ENCODE data around the gene MUC20.
A peak's percentile ranks its signal among the peaks of the same experiment; 100 is the strongest.
"Not testable (repeated sequence)": the region's sequence is repeated elsewhere in the genome, so short reads cannot be mapped to it uniquely, and the experiment has no call there.

The MUC20 gene

DNA sequence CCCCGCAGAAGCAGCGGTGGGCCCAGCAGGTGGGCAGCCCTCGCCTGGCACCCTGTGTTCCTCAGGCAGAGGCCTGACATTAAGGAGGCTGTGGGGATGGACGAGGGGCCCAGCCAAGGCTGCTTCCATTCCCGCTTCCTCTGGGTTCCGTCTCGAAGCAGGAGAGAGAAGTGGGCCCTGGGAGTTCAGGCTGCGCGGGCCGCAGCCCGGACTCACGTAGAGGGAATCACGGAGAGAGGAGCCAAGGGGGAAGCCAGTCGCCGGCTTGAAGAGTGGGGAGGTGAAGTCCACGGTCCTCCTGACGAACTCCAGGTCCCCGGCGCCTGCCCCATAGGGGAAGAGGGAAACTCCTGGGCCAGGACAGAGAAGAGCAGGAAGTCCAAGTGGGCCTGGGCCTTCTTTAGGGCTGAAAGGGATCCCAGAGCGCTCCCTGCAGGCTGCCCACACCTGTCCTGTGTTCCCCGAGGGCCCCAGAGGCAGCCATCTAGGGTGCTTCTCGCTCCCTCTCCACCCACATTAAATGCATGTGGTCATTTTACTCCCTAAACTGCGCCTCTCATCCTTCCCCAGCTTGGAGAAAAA is 53.3 kb downstream of the MUC20 start:
- DNase-seq: no peak

DNA sequence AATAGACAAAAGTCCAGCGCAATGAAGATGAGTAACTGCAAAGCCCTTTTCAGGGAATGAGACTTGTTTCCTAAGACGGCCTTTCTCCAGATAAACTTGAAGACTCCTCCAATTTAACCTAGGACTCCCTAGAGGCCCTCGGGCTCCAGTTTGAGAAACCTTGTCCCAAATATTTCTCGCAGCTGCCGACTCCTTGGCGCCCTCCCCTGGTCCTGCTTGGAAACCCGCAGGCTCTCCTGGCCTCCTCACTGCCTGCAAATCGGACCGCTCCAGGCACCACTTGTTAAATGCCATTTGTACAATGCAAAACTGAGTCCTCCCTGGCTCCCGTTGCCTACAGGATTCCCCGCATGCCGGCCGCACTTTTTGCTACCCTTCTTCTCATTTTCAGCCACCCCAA is 54.1 kb downstream of the MUC20 start:
- peak; percentile 62 for DNase-seq

DNA sequence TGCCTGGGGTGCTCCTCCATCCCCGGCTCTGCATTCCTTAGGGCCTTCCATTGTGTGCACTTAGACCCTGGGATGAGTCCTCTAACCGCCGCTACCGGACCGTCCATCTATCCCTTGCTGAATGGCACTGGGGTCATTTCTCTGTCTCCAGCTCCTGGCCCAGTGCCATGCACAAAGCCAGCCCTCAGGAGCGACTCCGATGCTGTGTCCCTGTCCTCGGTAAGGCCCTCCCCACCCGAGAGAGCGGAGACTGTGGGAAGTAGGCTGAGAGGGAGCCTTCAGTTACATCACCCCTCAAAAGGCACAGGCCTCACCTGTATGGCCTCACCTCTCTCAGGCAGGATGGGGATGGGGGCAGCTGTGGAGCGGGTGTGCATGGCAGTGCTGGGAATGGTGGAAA is 57.2 kb downstream of the MUC20 start:
- no peak for DNase-seq

- not testable (repeated sequence) for DNase-seq
Measured at GRCh38 chr3:195781236-195781635, 60.5 kb downstream of the MUC20 start.

Data from DMS53 (cell line).